Muscle of back (tissue), 11 donors: ENCODE measurements around the gene DNAJC7. TPM values are rescaled to one million over a fixed set of nuclear protein-coding genes. Genes with fewer than 3 reads are reported as not detected.
"Not testable (repeated sequence)": the region's sequence is repeated elsewhere in the genome, so short reads cannot be mapped to it uniquely, and the experiment has no call there.

ENCODE experiments used
- DNase-seq, 3 donors: peaks; one replicate each; pipeline versions ENCODE4 v3.0.0 to v3.0.0-alpha.2; 2013
- polyA plus RNA-seq, 10 donors: library from polyadenylated mRNA; unstranded; fragments of 120-200 nt; gene quantifications; one replicate each; pipeline ENCODE4 v1.2.1, GENCODE V29; 2013; ENCODE audit not compliant: insufficient read length in 10 of 10

DNAJC7 gene
- polyA plus RNA-seq, 10 donors = 79.1 to 109 (median 91.0) TPM

DNA sequence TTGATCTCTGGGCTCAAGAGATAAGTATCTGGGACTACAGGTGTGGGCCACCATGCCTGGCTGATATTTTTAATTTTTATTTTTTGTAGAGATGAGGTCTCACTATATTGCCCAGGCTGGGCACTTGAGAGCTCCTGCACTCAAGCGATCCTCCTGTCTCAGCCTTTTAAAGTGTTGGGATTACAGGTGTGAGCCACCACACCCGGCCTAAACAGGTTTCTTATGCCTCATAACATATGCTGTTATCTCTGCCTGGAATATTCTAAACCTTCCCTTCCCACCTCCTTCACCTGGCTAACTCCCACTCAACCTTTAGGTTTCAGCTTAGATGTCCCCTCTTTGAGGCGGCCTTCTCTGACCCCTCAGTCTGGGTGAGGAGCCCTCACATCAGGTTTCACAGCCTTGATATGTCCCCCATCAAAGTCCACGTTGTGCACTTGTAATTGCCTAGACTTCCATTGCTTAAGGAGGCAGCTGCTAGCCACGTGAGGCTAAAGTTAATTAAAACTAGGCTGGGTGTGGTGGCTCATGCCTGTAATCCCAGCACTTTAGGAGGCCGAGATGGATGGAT, 59.3 kb downstream of the DNAJC7 start:
- DNase-seq = no peak

DNA sequence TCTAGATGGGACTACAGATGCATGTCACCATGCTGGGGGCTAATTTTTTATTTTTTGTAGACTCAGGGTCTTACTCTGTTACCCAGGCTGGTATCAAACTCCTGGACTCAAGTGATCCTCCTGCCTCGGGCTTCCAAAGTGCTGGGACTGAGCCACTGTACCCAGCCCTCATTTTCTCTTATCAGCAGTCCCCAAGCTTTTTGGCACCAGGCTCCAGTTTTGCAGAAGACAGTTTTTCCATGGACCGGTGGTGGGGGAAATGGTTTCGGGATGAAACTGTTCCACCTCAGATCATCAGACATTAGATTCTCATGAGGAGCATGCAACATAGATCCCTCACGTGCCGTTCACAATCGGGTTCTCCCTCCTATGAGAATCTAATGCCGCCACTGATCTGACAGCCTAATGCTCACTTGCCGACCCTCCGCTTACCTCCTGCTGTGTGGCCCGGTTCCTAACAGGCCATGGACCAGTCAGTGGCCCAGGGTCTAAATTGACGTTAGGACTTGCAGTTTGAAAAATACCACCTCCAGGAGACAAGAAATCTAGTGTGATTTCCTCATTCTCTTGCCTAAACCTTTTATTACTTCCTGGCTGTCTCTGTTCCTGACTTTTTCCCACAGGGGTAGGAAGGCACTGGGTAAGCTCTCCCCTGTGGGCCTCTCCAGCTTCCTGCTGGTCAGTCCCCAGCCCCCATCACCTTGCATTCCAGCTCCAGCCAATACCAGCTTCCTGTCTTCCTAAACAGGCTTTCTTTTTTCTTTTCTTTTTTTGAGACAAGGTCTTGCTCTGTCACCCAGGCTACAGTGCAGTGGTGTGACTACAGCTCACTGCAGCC, 60.0 kb downstream of the DNAJC7 start:
- DNase-seq = no peak

DNA sequence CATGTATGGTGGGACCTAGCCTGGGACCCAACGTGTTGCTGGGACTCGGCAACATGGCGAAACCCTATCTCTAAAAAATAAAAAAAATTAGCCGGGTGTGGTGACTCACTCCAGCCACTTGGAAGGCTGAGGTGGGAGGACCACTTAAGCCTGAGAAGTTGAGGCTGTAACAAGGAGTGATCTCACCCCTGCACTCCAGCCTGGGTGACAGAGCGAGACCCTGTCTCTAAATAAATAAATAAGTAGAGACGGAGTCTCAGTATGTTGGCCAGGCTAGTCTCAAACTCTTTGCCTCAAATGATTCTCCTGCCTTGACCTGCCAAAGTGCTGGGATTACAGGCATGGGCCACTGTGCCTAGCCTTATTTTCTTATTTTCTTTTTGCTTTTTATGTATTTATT, 60.7 kb downstream of the DNAJC7 start:
- DNase-seq = no peak

DNA sequence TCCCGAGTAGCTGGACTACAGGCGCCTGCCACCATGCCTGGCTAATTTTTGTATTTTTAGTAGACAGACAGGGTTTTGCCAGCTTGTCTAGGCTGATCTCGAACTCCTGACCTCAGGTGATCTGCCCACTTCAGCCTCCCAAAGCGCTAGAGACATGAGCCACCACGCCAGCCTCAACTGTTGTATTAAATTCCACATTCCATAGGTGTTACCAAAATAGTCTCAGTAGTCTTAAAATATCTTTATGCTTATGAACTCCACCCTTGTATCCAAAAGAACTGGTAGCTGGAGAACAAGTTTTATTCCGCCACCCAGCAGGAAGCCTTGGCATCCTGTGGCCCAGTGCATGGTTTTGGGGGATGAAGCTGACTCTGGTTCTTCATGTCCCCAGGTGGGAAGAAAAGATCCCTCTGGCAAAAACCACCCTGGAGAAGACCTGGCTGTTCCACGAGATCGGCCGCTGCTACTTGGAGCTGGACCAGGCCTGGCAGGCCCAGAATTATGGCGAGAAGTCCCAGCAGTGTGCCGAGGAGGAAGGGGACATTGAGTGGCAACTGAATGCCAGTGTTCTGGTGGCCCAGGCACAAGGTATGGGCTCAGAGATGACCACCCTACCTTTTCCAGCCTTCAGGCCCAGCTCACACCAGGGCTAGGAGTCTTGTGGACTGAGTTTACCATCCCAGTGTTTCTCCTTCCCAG, 68.3 kb downstream of the DNAJC7 start:
- DNase-seq = no peak

DNA sequence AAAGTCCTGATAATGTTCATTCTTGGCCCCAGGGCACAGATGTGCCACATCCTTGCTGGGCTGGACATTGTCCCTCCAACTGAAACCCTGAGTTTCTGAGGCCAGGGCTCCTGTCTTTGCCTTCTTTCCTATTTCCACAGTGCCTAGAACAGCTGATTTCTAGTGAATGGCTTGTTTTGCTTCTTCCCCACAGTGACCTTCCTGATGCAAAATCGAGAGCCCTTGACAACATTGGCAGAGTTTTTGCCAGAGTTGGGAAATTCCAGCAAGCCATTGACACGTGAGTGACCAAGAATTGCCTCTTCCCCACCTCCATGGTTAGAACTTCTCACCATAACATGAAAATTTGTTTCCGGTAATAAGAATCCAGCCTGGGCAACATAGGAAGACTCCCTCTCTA, 72.3 kb downstream of the DNAJC7 start:
- DNase-seq = no peak

DNA sequence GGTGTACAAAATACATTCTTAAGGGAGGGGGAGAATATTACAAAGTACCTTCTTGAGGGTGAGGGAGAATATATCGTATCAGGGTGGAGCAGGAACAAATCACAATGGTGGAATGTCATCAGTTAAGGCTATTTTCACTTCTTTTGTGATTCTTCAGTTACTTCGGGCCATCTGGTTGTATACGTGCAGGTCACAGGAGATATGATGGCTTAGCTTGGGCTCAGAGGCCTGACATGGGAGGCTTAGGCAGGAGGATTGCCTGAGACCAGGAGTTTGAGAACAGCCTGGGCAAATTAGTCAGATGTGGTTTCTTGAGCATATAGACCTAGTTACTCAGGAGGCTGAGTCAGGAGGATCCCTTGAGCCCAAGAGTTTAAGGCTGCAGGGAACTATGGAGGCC, 73.7 kb downstream of the DNAJC7 start:
- no peak for DNase-seq

DNA sequence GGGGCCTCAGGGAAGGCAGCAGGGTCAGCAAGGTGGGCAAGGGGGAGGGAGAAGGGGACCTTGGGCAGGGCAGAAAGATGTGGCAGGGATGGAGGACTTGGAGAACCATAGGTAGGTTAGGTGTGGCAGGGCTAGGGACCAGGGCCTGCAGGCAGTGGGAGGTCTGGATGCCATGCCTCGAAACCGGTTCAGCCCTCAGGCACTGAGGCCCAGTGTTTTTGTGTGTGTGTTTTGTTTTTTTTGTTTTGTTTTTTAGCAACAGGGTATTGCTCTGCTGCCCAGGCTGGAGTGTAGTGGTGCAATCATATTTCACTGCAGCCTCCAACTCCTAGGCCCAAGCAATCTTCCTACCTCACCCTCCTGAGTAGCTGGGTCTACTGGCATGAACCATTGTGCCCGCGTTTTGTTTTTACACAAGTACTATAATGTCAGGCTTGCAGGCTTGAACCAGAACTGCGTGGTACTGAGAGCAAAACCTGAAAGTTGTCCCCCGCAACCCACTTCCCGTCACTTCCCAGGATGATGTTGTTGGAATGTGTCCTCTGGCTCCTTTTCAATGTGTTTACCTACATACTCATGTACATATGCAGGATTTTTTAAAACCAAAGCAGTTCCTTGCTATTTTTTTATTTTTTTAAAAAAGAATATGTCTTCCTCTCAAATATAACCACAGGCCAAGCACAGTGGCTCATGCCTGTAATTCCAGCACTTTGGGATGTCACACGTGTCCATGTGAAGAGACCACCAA, 74.4 kb downstream of the DNAJC7 start:
- DNase-seq = no peak

DNA sequence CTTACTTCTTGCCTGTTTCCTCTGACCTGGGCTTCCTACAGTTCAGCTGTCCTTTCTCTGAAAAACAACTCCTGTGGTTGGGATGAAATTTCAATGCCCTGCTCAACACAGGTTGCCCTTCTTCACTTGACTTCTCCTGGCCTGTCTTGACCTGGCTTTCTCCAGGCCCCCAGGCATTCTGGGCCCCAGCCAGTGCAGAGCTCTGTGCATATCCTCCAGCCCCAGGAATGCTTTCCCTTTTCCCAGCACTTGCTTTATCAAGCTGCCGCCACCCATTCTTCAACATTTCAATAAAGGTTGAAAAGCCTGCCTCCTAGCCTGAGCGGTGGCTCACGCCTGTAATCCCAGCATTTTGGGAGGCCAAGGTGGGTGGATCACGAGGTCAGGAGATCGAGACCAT, 76.1 kb downstream of the DNAJC7 start:
- DNase-seq = no peak

DNA sequence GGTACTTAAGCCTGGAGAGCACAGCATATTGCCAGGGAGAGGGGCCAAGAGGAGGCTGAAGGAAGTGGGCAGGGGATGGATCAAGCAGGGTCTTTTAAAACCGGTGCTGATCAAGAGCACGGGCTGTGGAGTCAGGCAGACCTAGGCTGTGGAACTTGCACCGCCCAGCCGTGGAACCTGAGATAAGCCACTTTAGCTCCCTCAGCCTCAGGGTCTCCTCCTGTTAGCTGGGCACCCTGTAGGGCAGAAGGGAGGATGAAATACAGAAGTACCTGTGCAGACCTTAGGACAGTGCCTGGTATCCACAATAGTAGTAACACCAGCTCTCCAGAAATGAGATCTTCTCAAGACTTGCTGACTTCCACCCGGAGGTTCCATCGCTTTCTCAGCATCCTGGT, 77.5 kb downstream of the DNAJC7 start:
- DNase-seq = no peak

DNA sequence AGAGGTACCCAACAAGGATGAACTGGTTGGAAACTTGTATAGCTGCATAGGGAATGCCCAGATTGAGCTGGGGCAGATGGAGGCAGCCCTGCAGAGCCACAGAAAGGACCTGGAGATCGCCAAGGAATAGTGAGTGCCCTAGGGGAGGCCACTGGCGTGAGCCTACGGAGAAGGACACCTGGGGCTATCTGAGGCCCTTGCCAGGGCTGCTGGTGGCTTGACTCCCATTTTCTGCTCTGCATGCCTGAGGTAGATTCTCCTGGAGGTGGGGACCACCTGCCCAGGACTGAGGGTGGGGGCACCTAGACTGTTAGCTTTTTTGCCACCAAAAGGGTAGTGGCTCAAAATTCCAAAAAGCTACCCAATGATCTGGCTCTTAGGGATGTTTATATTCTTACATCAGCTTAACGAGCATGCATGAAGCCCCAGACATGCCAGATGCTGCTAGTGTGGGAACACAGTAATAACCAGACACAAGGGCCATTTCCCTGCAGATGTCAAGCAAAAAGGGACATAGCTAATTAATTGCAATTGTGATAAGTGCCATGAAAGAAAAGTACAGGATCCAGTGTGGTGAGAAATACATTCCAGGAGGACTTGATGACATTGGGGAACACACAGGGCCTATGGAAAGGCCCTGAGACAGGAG, 78.1 kb downstream of the DNAJC7 start:
- DNase-seq = no peak

DNA sequence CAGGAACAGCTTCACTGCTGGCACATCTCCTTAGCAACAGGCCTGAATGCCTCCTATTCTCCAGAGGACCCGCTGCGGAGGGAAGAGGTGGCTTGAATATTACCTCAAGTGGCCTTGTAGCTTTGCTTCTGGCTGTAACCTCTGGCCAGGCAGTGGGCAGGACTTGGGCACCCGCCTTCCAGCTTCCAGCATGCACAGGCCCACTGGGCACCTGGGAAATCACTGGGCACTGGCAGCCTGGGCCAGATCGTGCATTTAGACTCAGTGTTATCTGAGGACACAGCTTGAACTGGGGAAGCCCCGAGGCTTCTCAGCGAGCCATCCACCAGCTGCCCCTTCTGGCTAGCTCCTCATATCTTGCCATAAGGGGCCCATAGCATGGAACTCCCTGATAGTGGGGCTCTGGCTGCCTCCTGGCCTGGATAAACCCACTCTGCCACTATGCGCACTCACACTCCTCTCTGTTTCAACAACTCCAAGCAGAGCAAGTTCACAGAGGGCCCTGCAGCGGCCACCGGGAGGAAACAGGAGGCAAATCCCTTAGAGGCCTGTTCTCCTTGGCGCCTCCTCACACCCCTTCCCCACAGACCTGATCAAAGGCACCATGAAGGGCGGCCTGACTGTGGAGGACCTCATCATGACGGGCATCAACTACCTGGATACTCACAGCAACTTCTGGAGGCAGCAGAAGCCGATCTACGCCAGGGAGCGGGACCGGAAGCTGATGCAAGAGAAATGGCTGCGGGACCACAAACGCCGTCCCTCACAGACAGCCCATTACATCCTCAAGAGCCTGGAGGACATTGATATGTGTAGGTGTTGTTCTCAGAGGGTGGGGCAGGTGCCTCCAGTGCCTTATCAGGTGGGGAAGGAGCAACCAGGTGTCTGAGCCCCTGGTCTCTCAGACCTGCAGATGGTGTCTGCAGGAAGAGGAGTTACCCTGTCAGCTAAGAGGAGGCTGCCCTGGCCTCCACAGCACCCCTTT, 79.0 kb downstream of the DNAJC7 start:
- DNase-seq = no peak

DNA sequence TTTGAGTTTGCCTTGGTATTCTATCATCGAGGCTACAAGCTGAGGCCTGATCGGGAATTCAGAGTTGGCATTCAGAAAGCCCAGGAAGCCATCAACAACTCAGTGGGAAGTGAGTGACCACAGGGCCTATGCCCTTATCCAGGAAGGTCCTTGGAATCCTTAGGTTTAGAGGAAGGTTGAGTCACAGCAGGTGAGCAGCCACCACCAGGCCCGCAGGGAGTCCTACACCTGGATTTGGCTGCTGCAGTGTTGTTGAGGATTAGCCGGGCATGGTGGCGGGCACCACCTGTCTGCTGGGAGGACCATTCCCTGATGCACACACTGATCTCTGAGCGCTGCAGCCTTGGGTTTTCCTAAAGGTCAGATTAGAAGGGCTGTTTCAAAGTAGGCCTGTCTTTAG, 81.6 kb downstream of the DNAJC7 start:
- no peak for DNase-seq

DNA sequence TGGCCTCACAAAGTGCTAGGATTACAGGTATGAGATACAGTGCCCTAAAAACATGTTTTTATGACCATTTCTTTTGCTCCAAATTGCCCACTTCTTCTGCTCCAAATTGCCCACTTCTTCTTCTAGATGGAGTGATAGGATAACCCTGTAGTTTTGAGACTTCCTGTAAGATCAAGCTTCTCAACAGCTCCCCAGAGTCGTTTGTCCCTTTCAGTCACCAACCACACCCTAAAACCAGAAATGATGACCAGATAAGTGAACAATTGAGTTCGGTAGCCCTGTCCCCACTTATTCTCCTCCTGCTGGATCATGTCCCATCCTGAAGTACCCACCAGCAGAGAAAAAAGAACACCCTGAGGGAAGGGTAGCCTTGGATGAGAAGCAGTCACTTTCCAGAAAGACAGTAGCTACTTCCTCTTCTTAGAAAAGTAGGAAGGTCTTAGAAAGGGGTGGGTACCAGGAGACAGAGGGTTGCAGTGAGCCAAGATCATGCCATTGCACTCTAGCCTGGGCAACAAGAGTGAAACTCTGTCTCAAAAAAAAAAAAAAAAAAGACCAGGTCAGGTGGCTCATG, 84.3 kb downstream of the DNAJC7 start:
- no peak for DNase-seq

DNA sequence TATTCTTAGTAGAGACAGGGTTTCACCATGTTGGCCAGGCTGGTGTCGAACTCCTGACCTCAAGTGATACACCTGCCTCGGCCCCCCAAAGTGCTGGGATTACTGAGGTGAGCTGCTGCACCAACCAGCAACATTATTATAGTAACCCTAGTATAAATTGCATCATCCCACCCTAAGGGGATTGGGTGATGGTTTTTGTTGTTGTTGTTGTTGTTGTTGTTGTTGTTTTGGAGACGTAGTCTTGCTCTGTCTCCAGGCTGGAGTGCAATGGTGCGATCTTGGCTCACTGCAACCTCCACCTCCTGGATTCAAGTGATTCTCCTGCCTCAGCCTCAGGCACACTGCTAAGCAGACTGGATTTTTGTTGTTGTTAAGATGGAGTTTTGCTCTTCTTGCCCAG, 85.5 kb downstream of the DNAJC7 start:
- not testable (repeated sequence) for DNase-seq

DNA sequence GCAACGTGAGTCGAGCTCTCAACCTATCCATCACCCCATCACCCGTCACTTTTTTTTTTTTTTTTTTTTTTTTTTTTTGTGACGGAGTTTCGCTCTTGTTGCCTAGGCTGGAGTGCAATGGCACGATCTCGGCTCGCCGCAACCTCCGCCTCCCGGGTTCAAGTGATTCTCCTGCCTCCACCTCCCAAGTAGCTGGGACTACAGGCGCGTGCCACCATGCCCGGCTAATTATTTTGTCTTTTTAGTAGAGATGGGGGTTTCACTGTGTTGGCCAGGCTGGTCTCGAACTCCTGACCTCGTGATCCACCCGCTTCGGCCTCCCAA, 86.4 kb downstream of the DNAJC7 start:
- DNase-seq = not testable (repeated sequence)

DNA sequence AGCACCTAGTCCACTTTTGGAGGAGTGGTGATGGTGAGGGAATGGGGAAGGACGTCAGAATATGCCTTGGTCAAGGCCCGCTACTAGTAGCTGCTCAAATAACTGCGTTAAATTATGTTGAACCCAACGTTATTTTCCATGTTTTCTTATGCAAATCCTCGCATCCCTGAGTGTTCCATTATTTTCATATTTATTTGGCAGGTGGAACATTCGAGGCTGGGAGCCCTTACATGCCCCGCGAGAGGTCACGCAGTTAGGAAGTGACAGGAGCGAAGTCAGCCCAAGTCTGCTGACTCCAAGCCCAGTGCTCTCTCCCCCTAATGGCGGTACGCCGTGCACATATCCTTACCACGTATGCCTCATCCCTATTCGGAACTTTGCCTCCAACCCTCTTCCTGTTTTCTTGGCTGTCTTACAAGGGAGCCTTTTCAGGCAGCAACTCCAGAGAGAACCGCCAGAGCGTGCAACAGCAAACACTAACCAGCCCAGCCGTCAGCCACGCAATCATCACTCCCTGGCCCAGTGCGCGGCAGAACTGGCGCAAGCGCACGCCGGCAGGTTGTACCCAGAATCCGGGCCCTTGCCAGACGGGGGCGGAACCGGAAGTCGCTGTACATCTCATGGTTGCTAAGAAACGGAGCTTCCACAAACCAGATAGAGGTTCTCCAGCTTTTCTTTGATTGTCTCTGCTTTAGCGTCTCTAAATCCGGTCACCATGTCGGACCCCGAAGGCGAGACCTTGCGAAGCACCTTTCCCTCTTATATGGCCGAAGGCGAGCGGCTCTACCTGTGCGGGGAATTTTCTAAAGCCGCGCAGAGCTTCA, 87.0 kb downstream of the DNAJC7 start, which contains the start of gene ODAD4:
Gene ODAD4, plus strand, starts transcription at position 609 of the 824 bp plus-strand sequence. Its CDS starts 107 bp downstream, at position 716.
- peak; percentile 97 to 98 (median 97) for DNase-seq

DNA sequence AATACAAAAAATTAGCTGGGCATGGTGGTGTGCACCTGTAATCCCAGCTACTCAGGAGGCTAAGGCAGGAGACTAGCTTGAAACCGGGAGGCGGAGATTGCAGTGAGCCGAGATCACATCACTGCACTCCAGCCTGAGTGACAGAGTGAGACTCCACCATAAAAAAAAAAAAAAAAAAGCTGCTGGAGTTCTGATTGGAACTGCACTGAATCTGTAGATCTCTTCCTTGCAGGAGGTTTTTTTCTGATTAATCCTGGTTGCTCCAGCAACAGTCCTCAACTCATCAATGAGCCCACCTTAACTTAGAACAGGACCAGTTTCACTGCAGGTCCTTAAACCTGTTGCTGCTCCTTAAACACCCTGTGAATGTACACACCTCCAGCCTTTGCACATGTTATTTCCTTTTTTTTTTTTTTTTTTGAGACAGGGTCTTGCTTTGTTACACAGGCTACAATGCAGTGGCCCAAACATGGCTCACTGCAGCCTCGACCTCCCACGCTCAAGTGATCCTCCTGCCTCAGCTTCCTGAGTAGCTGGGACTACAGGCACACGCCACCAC, 88.5 kb downstream of the DNAJC7 start:
- DNase-seq = no peak
